Neuronal stem cell (in vitro differentiated cells): ENCODE results near the gene MED25.

Experiments
- DNase-seq: peaks from one replicate; pipeline ENCODE4 v3.0.0-alpha.2; 2013; ENCODE audit warnings: low spot score
- H2AFZ ChIP-seq: one replicate; pipeline ENCODE4 v1.6.1; 2013; ENCODE audit warnings: mild to moderate bottlenecking, low read length, inconsistent platforms
- H2AK5ac ChIP-seq: 2 replicates; pipeline ENCODE4 v1.6.1; 2013; ENCODE audit warnings: low read depth, mild to moderate bottlenecking, inconsistent platforms, low read length, moderate library complexity, mixed read lengths
- H2BK120ac ChIP-seq: 2 replicates; pipeline ENCODE4 v1.6.1; 2013; ENCODE audit warnings: low read depth, mild to moderate bottlenecking, inconsistent platforms, low read length, moderate library complexity, mixed read lengths
- H2BK12ac ChIP-seq: one replicate; pipeline ENCODE4 v1.6.1; 2013; ENCODE audit warnings: low read length, inconsistent platforms
- H2BK15ac ChIP-seq: 2 replicates; pipeline ENCODE4 v1.6.1; 2013; ENCODE audit warnings: mild to moderate bottlenecking, low read length, inconsistent platforms, mixed read lengths
- H2BK5ac ChIP-seq: one replicate; pipeline ENCODE4 v1.6.1; 2013; ENCODE audit warnings: inconsistent platforms, mild to moderate bottlenecking, low read length, moderate library complexity
- H3K14ac ChIP-seq: one replicate; pipeline ENCODE4 v1.6.1; 2013; ENCODE audit warnings: low read length, inconsistent platforms
- H3K18ac ChIP-seq: 2 replicates; pipeline ENCODE4 v1.6.1; 2013; ENCODE audit warnings: low read length, inconsistent platforms
- H3K23ac ChIP-seq: 2 replicates; pipeline ENCODE4 v1.6.1; 2013; ENCODE audit warnings: low read depth, mild to moderate bottlenecking, mixed read lengths, low read length, inconsistent platforms; ENCODE audit not compliant: poor library complexity
- H3K27ac ChIP-seq: replicated peaks from 3 replicates; pipeline ENCODE4 v1.5.1; 2013; ENCODE audit warnings: low read length, inconsistent platforms
- H3K27me3 ChIP-seq, 3 experiments: 2 replicates each; pipeline ENCODE4 v1.6.1; 2013; ENCODE audit warnings: low read length in 3 of 3, mild to moderate bottlenecking in 2 of 3, inconsistent platforms in 1 of 3, low read depth in 1 of 3, mixed read lengths in 1 of 3, moderate library complexity in 1 of 3; ENCODE audit not compliant: control insufficient read depth in 3 of 3, insufficient read depth in 3 of 3
- H3K36me3 ChIP-seq, 2 donors: replicated peaks in 1 of 2; 2 replicates each; pipeline ENCODE4 v1.6.1; 2013; ENCODE audit warnings: low read length in 2 of 2; ENCODE audit not compliant: control insufficient read depth in 2 of 2, insufficient read depth in 2 of 2
- H3K4ac ChIP-seq: 2 replicates; pipeline ENCODE4 v1.6.1; 2013; ENCODE audit warnings: inconsistent platforms, mild to moderate bottlenecking, low read length, moderate library complexity
- H3K4me1 ChIP-seq, 2 donors: 1 replicate in 1 of 2; 2 replicates in 1 of 2; pipeline ENCODE4 v1.6.1; 2013; ENCODE audit warnings: low read length in 2 of 2, low read depth in 1 of 2; ENCODE audit not compliant: control insufficient read depth in 2 of 2, insufficient read depth in 1 of 2
- H3K4me2 ChIP-seq: one replicate; pipeline ENCODE4 v1.6.1; 2013; ENCODE audit warnings: mild to moderate bottlenecking, low read length, inconsistent platforms; ENCODE audit not compliant: insufficient read depth, poor library complexity, severe bottlenecking
- H3K4me3 ChIP-seq, 2 donors: 2 replicates each; pipeline ENCODE4 v1.5.1; 2013; ENCODE audit warnings: low read length in 2 of 2, mild to moderate bottlenecking in 2 of 2, inconsistent platforms in 1 of 2, moderate library complexity in 1 of 2
- H3K79me1 ChIP-seq: one replicate; pipeline ENCODE4 v1.6.1; 2013; ENCODE audit warnings: low read depth, mild to moderate bottlenecking, inconsistent platforms, low read length, moderate library complexity
- H3K9ac ChIP-seq: one replicate; pipeline ENCODE4 v1.6.1; 2013; ENCODE audit warnings: mild to moderate bottlenecking, low read depth, low read length, inconsistent platforms; ENCODE audit not compliant: poor library complexity
- H3K9me3 ChIP-seq, 2 donors: replicated peaks in 1 of 2; 2 replicates each; pipeline versions ENCODE3 to v1.6.1; 2013; ENCODE audit warnings: low read length in 2 of 2, mild to moderate bottlenecking in 2 of 2, inconsistent platforms in 1 of 2, low read depth in 1 of 2, mixed read lengths in 1 of 2, moderate library complexity in 1 of 2; ENCODE audit not compliant: control insufficient read depth in 2 of 2, insufficient read depth in 1 of 2
- H4K8ac ChIP-seq: one replicate; pipeline ENCODE4 v1.6.1; 2013; ENCODE audit warnings: low read depth, mild to moderate bottlenecking, inconsistent platforms, low read length, moderate library complexity
- H4K91ac ChIP-seq: one replicate; pipeline ENCODE4 v1.6.1; 2013; ENCODE audit warnings: low read length, low read depth, mild to moderate bottlenecking, inconsistent platforms; ENCODE audit not compliant: poor library complexity
- WGBS, 2 donors: extraction: QIAGEN DNeasy Blood & Tissue Kit; methylation state at CpG; one replicate each; pipeline ENCODE4 v1.1.7; 2013; ENCODE audit warnings: missing lambda C conversion rate in 2 of 2, mixed read lengths in 1 of 2; ENCODE audit not compliant: insufficient read length in 2 of 2, insufficient replicate concordance in 1 of 2; ENCODE audit errors: extremely low coverage in 2 of 2; 5-methylcytosine and 5-hydroxymethylcytosine counted together

Gene MED25

GRCh38 chr19:49849433-49850220 lies 31.5 kb downstream of the MED25 start:
- H2BK15ac ChIP-seq = no peak overlapping the region
- no peak overlapping the region for H2AK5ac ChIP-seq
- no peak overlapping the region for H3K27ac ChIP-seq
- H3K4ac ChIP-seq = no peak overlapping the region
- H3K4me2 ChIP-seq = peak overlapping the region; percentile 58
- WGBS, 2 donors = no CpG with 5 or more reads among the region's 15 CpGs
- H2BK5ac ChIP-seq = no peak overlapping the region
- H2BK120ac ChIP-seq = no peak overlapping the region
- H3K4me1 ChIP-seq = peaks cover 11 to 17% of the 10 kb centered on the region in 2 donors
- H3K18ac ChIP-seq = no peak overlapping the region
- no peak overlapping the region for H3K14ac ChIP-seq
- H3K27me3 ChIP-seq = no peaks in the 10 kb centered on the region
- H2AFZ ChIP-seq = no peak overlapping the region
- no peak overlapping the region for H3K9ac ChIP-seq
- H3K9me3 ChIP-seq = peaks cover 6 to 13% of the 10 kb centered on the region in 2 donors
- H4K8ac ChIP-seq = no peak overlapping the region
- H3K36me3 ChIP-seq = peaks cover 19 to 60% of the 10 kb centered on the region in 2 donors
- no peak for DNase-seq
- no peak overlapping the region for H2BK12ac ChIP-seq
- H3K79me1 ChIP-seq = peaks cover 12% of the 10 kb centered on the region
- no peak overlapping the region for H3K23ac ChIP-seq
- no peak overlapping the region for H4K91ac ChIP-seq
- H3K4me3 ChIP-seq = peak overlapping the region in 1 of 2 donors; percentile 85

DNA sequence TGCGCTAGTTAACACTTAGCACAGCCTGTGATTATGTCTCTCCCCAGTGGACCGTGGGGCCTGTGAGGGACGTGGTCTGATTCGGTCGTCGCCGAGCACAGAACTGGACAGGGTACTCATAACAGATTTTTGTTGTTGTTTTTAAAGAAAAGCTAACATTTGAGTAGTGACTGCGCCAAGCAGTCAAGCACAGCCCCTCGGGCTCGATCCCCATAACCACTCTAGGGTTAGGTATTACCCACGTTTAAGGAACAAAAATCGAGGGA lies 32.1 kb downstream of the MED25 start:
- no peak for DNase-seq
- no CpG with 5 or more reads among the region's 12 CpGs for WGBS, 2 donors

DNA sequence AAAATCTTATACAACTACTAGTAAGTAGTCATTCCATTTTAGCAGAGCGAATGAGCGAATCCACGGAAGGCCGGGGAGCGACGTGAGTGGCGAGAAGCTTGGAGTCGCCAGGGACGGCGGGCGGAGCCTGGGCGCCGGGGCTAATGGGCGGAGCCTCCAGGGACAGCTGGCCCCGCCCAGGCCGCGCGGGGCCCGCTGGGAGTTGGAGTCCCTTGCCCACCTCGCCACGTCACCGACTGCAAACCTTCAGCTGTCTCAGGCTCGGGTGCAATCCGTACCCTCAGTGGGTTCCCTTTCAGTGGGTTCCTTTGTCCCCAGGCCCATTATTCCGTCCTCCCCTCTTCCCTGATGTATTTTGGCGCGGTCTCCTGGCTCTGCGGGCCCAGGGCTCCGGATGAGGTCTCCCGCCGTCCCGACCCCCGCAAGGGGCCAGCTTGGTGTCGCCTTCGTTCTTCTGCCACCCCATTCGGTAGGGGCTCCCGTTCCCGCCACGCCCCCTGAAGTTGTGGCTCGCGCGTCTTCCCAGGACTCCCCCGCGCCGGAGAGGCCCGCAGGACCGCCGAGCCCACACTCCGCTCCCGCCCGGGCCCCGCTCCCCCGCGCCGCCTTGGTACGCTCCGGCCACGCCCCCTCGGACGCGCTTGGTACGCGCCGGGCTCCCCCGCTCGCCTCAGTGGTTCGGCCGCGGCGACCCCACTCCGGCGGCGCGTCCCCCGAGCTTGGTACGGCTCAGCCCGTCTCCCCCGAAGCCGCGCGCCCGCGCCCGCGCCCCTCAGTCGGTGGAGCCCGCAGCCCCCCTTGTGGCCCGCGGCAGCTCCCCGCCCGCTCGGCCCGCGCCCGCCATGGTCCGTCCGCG lies 32.6 kb downstream of the MED25 start, which contains the start of gene PTOV1:
Gene PTOV1, plus strand, starts transcription at position 673 of the 856 bp plus-strand sequence.
- Histone ChIP-seq H2BK120ac (no peak within 1 kb of the TSS), H2AK5ac (peak within 1 kb of the TSS; percentile 93), H3K4me3 (peak within 1 kb of the TSS; percentile 85 to 92), H2BK12ac (no peak within 1 kb of the TSS), H3K4me1 (peaks cover 11 to 17% of the 10 kb centered on the region in 2 donors), H3K9ac (peak within 1 kb of the TSS; percentile 94), H2BK5ac (peak within 1 kb of the TSS; percentile 96), H3K4me2 (peak within 1 kb of the TSS; percentile 82), H3K18ac (peak within 1 kb of the TSS; percentile 93), H2AFZ (peak within 1 kb of the TSS; percentile 96), H3K27me3 (no peaks in the 10 kb centered on the region), H2BK15ac (peak within 1 kb of the TSS; percentile 63), H3K36me3 (peaks cover 28 to 71% of the 10 kb centered on the region in 2 donors), H3K14ac (peak within 1 kb of the TSS; percentile 59), H4K8ac (no peak within 1 kb of the TSS), H3K79me1 (peaks cover 16% of the 10 kb centered on the region), H3K27ac (peak within 1 kb of the TSS; percentile 98), H3K4ac (no peak within 1 kb of the TSS), H3K23ac (peak within 1 kb of the TSS; percentile 94), H3K9me3 (peaks cover 6 to 13% of the 10 kb centered on the region in 2 donors), H4K91ac (no peak within 1 kb of the TSS)
- WGBS, 2 donors = no CpG with 5 or more reads among the region's 98 CpGs
- peak; percentile 92 for DNase-seq

More for the DNA sequence above, 32.1 kb downstream of the MED25 start:
- H2AK5ac ChIP-seq = no peak overlapping the region
- no peaks in the 10 kb centered on the region for H3K27me3 ChIP-seq
- no peak overlapping the region for H3K14ac ChIP-seq
- peaks cover 6 to 13% of the 10 kb centered on the region in 2 donors for H3K9me3 ChIP-seq
- peak overlapping the region; percentile 65 to 85 for H3K4me3 ChIP-seq
- H2BK12ac ChIP-seq = no peak overlapping the region
- no peak overlapping the region for H2BK120ac ChIP-seq
- no peak overlapping the region for H4K91ac ChIP-seq
- H3K79me1 ChIP-seq = peaks cover 12% of the 10 kb centered on the region
- H2BK5ac ChIP-seq = no peak overlapping the region
- H3K18ac ChIP-seq = no peak overlapping the region
- H2AFZ ChIP-seq = peak overlapping the region; percentile 96
- no peak overlapping the region for H4K8ac ChIP-seq
- no peak overlapping the region for H2BK15ac ChIP-seq
- no peak overlapping the region for H3K4ac ChIP-seq
- H3K27ac ChIP-seq = peak overlapping the region; percentile 28
- peaks cover 23 to 66% of the 10 kb centered on the region in 2 donors for H3K36me3 ChIP-seq
- H3K9ac ChIP-seq = no peak overlapping the region
- no peak overlapping the region for H3K23ac ChIP-seq
- peaks cover 11 to 17% of the 10 kb centered on the region in 2 donors for H3K4me1 ChIP-seq
- peak overlapping the region; percentile 58 for H3K4me2 ChIP-seq
